ENCODE results near the gene GPX6. TPM values are rescaled to one million over a fixed set of nuclear protein-coding genes. Genes with fewer than 3 reads are reported as not detected.

Gene GPX6
- total and polyA plus RNA-seq, 2 experiments from 2014 or later = 0.41 TPM; not detected in 1

- peak overlapping the region; percentile 72 for H3K4me2 ChIP-seq
- peak; percentile 37 for DNase-seq (ENCODE audit: low spot score)
- H3K4me3 ChIP-seq = peak overlapping the region; percentile 27
- no peaks in the 10 kb centered on the region for H3K9me2 ChIP-seq (replicated peaks; ENCODE audit: insufficient read depth)
- TF ChIP-seq, protein P1, sequence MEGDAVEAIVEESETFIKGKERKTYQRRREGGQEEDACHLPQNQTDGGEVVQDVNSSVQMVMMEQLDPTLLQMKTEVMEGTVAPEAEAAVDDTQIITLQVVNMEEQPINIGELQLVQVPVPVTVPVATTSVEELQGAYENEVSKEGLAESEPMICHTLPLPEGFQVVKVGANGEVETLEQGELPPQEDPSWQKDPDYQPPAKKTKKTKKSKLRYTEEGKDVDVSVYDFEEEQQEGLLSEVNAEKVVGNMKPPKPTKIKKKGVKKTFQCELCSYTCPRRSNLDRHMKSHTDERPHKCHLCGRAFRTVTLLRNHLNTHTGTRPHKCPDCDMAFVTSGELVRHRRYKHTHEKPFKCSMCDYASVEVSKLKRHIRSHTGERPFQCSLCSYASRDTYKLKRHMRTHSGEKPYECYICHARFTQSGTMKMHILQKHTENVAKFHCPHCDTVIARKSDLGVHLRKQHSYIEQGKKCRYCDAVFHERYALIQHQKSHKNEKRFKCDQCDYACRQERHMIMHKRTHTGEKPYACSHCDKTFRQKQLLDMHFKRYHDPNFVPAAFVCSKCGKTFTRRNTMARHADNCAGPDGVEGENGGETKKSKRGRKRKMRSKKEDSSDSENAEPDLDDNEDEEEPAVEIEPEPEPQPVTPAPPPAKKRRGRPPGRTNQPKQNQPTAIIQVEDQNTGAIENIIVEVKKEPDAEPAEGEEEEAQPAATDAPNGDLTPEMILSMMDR (IDR thresholded peaks at IDR 0.05; ENCODE audit: poor library complexity) = no peak
- no peak for TF ChIP-seq EZH2phosphoT487 (IDR thresholded peaks at IDR 0.05; ENCODE audit: low read depth, severe bottlenecking, unreplicated experiment)
- no peak for TF ChIP-seq EZH2 (IDR thresholded peaks at IDR 0.05; ENCODE audit: borderline replicate concordance)
- no peaks in the 10 kb centered on the region for H3K36me3 ChIP-seq (replicated peaks; ENCODE audit: insufficient read depth, low read depth)
- H3K4me1 ChIP-seq (ENCODE audit: insufficient read depth) = no peaks in the 10 kb centered on the region
- H3K27ac ChIP-seq = peak overlapping the region; percentile 44
- peak overlapping the region; percentile 62 for H2AFZ ChIP-seq
- no peaks in the 10 kb centered on the region for H3K9me3 ChIP-seq (ENCODE audit: low read depth)
- no peaks in the 10 kb centered on the region for H4K20me1 ChIP-seq (ENCODE audit: insufficient read depth, poor library complexity, severe bottlenecking)
- WGBS (ENCODE audit: low lambda C conversion rate, missing lambda C conversion rate) = 5% methylated on average over 18 of the region's 18 CpGs
- no peaks in the 10 kb centered on the region for H3K27me3 ChIP-seq
- H3K79me2 ChIP-seq = no peaks in the 10 kb centered on the region
Measured at GRCh38 chr6:28537065-28537464, 21.5 kb upstream of the GPX6 start.

DNA sequence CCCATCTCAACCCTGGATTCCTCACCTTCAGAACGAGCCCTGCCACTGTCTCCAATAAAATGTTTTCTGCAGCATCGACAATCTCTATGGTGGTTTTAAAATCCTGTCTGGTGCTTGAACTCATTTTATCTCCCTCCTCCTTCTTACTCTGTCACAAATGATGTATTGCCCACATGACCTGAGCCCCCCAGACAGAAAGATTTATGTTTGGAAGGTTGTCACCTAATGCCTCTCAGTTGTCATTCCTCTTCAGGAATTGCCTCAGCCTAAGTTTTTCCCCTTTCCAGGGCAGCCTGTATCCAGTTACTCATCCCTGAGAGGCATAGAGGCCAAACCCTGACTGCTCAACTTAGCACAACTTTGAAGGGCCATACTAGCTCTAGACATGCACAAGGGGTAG lies 19.3 kb upstream of the GPX6 start:
- TF ChIP-seq EZH2phosphoT487 (IDR thresholded peaks at IDR 0.05; ENCODE audit: low read depth, severe bottlenecking, unreplicated experiment) (no peak), EZH2 (IDR thresholded peaks at IDR 0.05; ENCODE audit: borderline replicate concordance) (no peak)
- TF ChIP-seq, protein P1 (IDR thresholded peaks at IDR 0.05; ENCODE audit: poor library complexity) = no peak
- WGBS (ENCODE audit: low lambda C conversion rate, missing lambda C conversion rate) = 54% methylated on average over 2 of the region's 2 CpGs
- Histone ChIP-seq H3K27ac (no peak overlapping the region), H2AFZ (no peak overlapping the region), H3K9me3 (ENCODE audit: low read depth) (no peaks in the 10 kb centered on the region), H3K36me3 (replicated peaks; ENCODE audit: insufficient read depth, low read depth) (no peaks in the 10 kb centered on the region), H3K79me2 (no peaks in the 10 kb centered on the region), H3K9me2 (replicated peaks; ENCODE audit: insufficient read depth) (no peaks in the 10 kb centered on the region), H3K4me1 (ENCODE audit: insufficient read depth) (no peaks in the 10 kb centered on the region), H3K4me3 (no peak overlapping the region), H3K4me2 (no peak overlapping the region), H4K20me1 (ENCODE audit: insufficient read depth, poor library complexity, severe bottlenecking) (no peaks in the 10 kb centered on the region), H3K27me3 (no peaks in the 10 kb centered on the region)
- DNase-seq (ENCODE audit: low spot score) = no peak

GRCh38 chr6:28534306-28534705 lies 18.7 kb upstream of the GPX6 start:
- TF ChIP-seq EZH2phosphoT487 (IDR thresholded peaks at IDR 0.05; ENCODE audit: low read depth, severe bottlenecking, unreplicated experiment) (no peak), EZH2 (IDR thresholded peaks at IDR 0.05; ENCODE audit: borderline replicate concordance) (no peak)
- TF ChIP-seq, protein P1 (IDR thresholded peaks at IDR 0.05; ENCODE audit: poor library complexity) = no peak

More at GRCh38 chr6:28534306-28534705, 18.7 kb upstream of the GPX6 start:
- WGBS (ENCODE audit: low lambda C conversion rate, missing lambda C conversion rate) = 80% methylated on average over 3 of the region's 3 CpGs
- Histone ChIP-seq H3K4me1 (ENCODE audit: insufficient read depth) (no peaks in the 10 kb centered on the region), H3K4me3 (no peak overlapping the region), H3K9me3 (ENCODE audit: low read depth) (no peaks in the 10 kb centered on the region), H4K20me1 (ENCODE audit: insufficient read depth, poor library complexity, severe bottlenecking) (no peaks in the 10 kb centered on the region), H3K9me2 (replicated peaks; ENCODE audit: insufficient read depth) (no peaks in the 10 kb centered on the region), H3K27me3 (no peaks in the 10 kb centered on the region), H2AFZ (no peak overlapping the region), H3K27ac (no peak overlapping the region), H3K79me2 (no peaks in the 10 kb centered on the region), H3K4me2 (no peak overlapping the region), H3K36me3 (replicated peaks; ENCODE audit: insufficient read depth, low read depth) (no peaks in the 10 kb centered on the region)
- no peak for DNase-seq (ENCODE audit: low spot score)

Measured in hepatocyte (in vitro differentiated cells).